ENCODE results near the gene ARFGAP2.
"Not testable (repeated sequence)": the region's sequence is repeated elsewhere in the genome, so short reads cannot be mapped to it uniquely, and the experiment has no call there.

The ARFGAP2 gene

DNA sequence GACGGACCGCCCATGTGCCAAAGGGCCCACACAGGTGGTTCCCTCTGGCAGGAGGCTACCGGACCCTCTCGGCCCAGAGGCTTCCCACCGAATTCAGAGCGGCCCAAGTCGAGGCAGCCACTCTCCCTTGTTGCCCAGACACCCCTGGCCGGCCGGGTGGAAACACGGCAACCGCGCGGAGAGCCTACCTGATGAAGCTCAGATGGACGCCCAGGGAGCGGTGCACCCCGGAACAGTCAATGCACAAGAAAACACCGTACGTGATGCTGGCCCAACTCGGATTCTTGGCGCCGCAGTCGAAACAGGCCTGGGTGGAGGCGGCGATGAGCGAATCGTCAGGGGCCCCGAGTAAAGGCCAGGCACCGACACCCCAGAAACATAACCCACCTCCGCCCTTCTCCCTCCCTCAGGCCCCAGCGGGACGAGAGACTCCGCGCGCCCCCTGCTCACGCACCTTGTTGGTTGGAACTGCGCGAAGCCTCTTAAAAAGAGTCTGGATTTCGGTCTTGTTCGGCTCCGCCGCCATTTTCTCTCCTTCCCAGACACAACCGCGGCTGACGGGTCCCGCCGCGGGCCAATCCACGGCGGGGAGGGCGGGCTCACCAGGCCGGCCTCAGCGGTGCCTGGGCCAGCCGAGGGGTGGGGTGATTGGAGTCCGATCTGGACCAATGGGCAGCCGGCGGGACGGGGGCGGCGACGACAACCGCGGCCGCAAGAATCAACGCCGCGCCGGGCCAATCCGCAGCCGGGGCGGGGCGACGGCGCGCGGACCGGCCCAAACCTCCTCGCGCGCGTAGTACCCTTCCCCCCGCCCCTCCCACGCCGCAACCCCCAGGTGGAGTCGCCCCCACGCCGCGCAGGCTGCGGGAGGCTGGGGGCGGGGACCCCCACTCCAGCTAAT, at the start of gene ARFGAP2:
Gene ARFGAP2 (minus strand): TSS at position 552 of the 901 bp plus-strand sequence. CDS start 26 bp downstream, at position 526.
- in situ Hi-C loops (cut with MboI; ENCODE audit: low sequenced_read_pairs), result no loop called here

DNA sequence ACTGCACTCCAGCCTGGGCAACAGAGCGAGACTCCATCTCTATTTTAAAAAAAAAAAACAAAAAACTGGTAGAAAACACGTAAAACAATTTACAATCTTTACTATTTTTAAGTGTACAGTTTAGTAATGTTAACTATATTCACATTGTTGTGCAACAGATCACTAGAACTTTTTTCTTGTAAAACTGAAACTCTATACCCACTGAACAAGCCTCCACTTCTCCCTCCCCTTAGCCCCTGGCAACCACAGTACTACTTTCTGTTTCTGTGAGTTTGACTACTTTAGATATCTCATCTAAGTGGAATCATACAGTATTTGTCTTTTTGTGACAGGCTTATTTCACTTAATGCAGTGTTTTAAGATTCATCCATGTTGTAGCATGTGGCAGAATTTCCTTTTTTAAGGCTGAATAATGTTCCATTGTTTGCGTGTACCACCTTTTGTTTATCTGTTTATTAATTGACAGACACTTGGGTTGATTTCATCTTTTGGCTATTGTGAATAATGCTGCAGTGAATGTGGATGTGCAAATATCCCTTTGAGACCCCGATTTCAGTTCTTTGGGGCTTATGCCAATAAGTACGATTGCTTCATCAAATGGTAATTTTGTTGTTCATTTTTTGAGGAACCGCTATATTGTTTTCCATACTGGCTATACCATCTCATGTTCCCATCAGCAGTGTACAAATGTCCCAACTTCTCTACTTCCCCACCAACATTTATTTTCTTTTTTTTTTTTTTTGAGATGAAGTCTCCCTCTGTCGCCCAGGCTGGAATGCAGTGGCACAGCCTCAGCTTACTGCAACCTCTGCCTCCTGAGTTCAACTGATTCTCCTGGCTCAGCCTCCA, 49.1 kb upstream of the ARFGAP2 start:
- in situ Hi-C loops (cut with MboI; ENCODE audit: low sequenced_read_pairs), result no loop called here

DNA sequence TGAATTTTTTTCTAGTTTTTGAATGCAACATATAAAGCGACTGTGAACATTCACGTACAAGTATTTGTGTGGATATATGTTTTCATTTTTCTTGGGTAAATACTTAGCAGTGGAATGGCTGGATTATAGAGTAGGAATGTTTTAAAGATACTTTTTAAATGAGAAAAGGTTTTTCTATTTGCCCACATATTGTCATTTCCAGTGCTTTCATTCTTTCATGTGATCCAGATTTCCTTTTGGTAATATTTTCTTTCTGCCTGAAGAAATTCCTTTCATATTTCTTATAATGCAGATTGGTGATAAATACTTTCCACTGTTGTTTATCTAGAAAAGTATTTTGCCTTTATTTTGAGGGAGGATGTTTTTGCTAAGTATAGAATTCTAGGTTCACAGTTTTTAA, 46.0 kb upstream of the ARFGAP2 start:
- in situ Hi-C loops (cut with MboI; ENCODE audit: low sequenced_read_pairs), result no loop called here

DNA sequence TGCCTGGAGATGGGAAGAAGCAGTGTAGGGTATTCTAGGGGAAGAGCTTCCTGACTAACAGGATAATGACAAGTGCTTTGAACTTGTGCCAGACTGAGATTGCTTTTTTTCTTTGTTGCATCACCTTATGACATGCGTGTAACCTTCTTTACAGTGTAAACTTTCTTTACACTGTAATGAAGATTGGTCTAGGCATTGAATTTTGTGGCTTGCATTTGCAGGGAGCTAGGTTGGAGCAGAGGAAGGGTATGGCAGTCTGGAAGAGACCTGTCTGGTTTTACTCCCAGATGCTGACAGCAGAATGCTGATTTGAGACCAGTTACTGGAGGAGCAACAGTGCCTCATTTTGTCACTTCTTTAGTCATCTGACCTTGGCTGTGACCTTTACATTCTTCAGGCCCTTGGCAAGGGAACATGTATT, 43.7 kb upstream of the ARFGAP2 start:
- in situ Hi-C loops (cut with MboI; ENCODE audit: low sequenced_read_pairs), result no loop called here

DNA sequence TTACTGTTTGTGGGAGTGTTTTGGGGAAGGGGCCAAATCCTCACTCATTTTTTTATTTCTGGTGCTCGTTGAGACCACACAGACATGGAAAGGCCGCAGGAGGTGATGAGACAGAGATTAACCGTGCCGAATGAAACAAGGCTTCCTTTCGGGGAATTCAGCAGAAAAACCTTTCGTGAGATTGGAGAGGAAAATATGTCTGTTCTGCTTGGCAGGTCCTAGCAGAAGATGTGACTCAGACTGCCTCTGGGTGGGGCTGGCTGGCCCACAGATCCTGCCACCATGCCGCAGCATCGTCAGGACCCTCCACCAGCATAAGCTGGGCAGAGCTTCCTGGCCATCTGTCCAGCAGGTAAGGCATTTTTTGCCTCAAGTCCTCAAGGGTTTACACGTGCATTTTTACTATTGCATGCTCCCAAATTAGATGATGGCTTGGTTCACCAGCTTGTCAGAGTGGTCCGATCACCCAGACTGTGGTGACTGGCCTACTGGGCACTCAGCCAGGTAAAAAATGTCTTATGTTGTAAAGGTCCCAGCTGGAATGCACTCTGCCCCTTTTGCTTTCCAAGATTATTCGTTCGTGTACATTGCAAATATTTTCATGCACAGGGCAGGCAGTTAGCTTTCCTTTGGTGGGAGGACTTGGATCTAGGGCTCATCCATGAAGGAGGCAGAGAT, 39.6 kb upstream of the ARFGAP2 start:
- in situ Hi-C loops (cut with MboI; ENCODE audit: low sequenced_read_pairs), result no loop called here

DNA sequence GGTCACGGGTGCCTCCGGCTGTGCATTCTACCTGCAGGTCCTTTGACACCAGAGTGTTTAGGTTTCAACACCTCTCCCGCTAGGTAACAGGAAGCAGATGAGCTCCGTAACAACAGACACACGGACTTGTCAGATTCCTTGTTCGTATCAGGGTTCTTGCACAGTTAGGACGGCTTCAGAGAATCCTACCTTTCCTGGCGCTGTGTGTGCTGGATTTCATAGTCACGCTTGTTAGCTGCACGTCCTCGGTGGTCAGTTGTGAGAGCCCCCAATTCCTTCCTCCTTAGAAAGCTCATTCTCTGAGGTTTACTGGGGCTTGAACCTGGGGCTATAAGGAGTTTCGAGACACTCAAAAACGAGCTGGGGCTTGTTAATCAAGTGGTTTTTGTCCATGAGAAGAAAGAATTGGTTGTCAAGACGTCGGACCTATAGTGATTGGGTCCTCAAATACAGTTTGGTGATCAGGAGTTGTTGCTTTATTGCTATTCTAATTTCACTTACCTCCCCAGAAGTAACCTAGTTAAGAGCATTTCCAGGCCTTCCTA, 38.8 kb upstream of the ARFGAP2 start:
- in situ Hi-C loops (cut with MboI; ENCODE audit: low sequenced_read_pairs), result no loop called here

DNA sequence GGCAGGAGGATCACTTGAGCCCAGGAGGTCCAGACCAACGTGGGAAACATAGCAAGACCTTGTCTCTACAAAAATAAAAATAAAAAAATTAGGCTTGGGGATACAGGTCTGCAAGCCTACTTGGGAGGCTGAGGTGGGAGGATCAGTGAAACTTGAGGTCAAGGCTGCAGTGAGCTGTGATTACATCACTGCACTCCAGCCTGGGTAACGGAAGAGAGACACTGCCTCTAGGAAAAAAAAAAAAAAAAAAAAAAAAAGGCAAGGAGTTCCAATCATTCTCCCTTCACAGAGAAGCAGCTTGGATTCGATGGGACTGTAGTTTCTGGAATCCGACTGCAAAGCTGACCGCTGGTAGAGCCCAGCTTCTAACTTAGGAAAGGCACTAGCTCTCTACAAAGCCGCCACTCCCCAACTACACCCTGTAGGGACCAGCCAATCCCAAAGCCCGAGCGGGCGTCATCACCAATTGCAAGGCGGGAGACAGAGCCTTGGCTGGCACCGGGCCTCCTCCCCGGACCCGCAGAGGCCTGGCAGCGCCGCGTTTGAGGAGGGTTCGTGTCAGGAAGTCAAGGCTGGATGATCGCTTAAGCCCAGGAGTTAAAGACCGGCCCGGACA, 37.4 kb upstream of the ARFGAP2 start:
- in situ Hi-C loops (cut with MboI; ENCODE audit: low sequenced_read_pairs), result no loop called here

DNA sequence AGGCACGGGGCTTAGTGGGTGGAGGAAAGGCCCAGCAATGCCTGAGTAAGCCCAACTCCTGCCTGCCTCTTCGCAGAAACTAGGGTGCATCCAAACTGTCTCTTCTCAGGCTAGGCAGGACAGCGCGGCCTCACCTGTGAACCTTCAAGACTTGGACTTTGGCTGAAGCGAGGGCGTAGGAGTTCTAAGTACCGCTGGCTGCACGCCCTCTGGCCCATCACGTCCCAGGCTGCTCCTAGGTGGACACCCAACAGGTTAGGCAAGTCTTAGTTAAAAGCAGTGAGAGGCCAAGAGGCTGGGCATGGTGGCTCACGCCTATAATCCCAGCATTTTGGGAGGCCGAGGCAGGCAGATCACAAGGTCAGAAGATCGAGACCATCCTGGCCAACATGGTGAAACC, 36.3 kb upstream of the ARFGAP2 start:
- in situ Hi-C loops (cut with MboI; ENCODE audit: low sequenced_read_pairs), result no loop called here

DNA sequence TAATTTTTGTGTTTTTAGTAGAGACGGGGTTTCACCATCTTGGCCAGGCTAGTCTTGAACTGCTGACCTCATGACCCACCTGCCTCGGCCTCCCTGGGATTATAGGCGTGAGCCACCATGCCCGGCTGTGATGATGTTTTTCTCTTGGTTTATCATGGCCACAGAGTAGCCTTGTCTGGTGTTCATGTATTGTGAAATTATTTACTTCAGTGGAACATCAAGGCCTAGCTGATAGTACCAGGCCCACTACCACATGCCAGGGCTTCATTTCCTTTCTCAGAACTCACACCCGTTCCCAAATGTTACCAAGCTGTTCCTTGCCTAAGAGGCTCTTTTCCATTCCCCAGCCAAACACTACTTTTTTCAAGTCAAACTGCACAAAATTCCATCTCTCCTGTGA, 31.9 kb upstream of the ARFGAP2 start:
- in situ Hi-C loops (cut with MboI; ENCODE audit: low sequenced_read_pairs), result no loop called here

DNA sequence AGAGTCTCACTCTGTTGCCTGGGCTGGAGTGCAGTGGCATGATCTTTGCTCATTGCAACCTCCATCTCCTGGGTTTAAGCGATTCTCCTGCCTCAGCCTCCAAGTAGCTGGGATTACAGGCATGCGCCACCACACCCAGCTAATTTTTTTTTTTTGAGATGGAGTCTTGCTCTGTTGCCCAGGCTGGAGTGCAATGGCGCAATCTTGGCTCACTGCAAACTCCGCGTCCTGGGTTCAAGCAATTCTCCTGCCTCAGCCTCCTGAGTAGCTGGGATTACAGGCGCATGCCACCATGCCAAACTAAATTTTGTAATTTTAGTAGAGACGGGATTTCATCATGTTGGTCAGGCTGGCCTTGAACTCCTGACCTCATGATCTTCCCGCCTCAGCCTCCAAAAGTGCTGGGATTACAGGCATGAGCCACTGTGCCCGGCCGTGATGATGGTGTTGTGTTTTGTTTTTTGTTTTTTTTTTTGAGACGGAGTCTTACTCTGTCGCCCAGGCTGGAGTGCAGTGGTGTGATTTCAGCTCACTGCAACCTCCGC, 31.4 kb upstream of the ARFGAP2 start:
- in situ Hi-C loops (cut with MboI; ENCODE audit: low sequenced_read_pairs), result not testable (repeated sequence)

DNA sequence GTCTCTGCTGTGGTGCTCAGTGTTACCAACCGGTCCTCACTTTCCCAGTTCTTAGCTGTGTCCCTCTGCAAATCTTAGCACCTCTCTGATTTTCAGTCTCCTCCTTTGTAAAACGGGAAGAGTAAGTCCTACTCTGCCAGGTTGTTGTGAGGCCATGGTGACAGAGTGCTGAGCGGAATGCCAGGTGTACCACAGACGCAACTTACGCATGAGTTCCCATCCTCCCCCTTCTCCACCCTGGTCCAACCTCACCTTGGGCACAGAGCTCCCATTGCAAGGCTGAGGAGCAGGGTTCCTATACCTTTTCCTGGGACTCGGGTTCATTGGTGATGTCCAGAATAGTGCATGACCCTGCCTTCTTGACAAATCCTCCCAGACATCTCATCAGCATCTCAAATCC, 30.8 kb upstream of the ARFGAP2 start:
- in situ Hi-C loops (cut with MboI; ENCODE audit: low sequenced_read_pairs), result no loop called here

DNA sequence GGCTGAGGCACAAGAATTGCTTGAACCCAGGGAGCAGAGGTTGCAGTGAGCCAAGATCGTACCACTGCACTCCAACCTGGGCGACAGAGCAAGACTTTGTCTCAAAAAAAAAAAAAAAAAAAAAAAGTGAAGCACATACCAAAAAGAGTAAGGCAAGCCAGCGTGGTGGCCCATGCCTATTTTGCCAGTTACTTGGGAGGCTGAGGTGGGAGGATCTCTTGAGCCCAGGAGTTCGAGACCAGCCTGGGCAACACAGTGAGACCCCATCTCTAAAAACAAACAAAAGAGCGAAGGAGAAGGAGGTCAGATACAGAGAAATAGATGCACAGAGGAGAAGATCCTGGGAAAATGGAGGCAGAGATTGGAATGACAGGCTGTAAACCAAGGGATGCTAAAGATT, 29.9 kb upstream of the ARFGAP2 start:
- in situ Hi-C loops (cut with MboI; ENCODE audit: low sequenced_read_pairs), result not testable (repeated sequence)

DNA sequence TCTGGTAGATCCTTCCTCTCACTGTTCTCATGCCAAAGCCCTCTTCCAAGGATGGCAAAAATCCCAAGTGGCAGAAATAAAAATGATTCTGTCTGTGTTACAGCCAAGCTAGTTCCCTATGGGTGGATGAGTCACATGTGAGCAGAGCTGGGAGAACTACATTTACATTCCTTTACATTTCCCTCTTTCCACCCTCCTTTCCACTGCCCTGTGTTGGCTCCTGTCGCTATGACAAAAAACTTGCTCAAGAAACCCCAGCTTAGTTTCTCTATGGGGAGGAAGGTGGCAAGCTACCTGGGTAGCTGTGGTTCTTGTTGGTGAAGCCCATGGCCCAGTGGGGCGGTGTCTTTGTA, 27.9 kb upstream of the ARFGAP2 start:
- in situ Hi-C loops (cut with MboI; ENCODE audit: low sequenced_read_pairs), result no loop called here

DNA sequence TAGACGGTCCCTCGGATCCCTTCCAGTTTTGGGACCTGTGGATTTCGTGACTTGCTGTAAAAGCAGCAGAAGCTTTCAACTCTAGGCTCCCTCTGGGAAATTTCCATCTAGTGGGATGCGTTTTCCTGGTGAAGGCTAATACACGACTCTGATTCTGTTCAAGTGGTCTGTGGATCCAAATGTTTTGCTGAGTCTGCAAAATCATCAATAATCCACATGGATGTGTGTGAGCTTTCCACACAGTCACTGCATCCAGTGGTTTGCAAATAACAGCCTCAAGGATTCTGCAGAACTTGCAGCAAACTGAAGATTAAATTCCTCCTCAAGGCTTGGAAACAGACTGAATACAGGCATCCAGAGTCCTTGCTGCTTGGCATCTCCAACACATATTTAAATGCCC, 25.9 kb upstream of the ARFGAP2 start:
- in situ Hi-C loops (cut with MboI; ENCODE audit: low sequenced_read_pairs), result no loop called here

DNA sequence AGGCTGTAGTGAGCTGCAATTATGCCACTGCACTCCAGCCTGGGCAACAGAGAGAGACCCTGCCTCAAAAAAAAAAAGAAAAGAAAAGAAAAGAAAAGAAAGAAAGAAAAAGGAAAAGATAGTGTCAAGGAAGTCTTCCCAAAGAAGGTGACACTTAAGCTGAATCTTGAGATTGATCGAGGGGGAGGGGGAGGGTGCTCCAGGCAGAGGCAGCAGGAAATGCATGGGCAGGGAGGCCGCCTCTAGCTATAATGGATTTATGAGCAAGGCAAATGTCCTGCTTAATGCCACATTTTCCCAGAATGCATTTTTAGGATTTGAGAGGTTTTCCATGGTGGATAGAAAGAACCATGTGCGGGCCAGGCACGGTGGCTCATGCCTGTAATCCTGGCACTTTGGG, 24.3 kb upstream of the ARFGAP2 start:
- in situ Hi-C loops (cut with MboI; ENCODE audit: low sequenced_read_pairs), result no loop called here

DNA sequence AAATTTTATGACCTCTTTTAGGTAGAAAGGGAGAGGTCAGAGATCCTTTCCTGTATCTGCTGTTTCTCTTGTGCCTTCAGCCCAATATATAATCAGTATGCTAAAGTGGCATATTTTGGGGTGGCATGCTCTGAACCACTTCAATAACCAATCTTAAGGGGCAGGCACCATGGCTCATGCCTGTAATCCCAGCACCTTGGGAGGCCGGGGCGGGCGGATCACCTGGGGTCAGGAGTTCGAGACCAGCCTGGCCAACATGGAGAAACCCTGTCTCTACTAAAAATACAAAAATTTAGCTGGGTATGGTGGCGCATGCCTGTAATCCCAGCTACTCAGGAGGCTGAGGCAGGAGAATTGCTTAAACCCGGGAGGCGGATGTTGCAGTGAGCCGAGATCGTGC, 21.5 kb upstream of the ARFGAP2 start:
- in situ Hi-C loops (cut with MboI; ENCODE audit: low sequenced_read_pairs), result not testable (repeated sequence)

DNA sequence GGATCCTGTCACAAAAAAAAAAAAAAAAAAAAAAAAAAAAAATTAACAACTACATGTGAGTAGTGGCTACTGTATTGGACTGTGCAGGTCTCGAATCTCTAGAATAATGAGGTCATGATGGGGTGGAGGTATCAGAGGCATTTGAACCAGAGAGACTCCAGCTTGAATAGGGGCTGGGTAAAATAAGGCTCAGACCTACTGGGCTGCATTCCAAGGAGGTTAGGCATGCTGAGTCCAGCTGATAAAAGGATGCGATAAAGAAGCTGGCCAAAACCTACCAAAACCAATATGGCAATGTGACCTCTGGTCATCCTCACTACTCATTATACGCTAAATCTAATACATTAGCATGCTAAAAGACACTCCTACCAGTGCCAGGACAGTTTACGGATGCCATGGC, 15.4 kb upstream of the ARFGAP2 start:
- in situ Hi-C loops (cut with MboI; ENCODE audit: low sequenced_read_pairs), result no loop called here

DNA sequence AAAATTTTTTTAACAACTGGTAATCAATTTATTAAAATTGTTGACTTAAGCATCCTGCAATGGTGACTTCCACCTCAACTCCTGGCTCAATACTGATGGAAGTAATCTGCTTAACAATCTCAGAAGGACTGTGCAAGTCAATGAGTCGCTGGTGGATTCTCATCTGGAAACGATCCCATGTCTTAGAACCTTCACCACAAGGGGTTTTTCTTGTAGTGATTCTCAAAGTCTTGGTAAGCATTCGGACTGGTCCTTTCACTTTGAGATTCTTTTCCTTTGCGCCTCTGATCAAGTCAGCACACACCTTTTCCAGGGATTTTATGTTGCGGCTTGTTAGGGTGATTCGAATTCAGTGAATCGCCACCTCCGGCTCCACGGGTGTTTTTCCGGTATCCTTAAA, 14.5 kb upstream of the ARFGAP2 start:
- in situ Hi-C loops (cut with MboI; ENCODE audit: low sequenced_read_pairs), result not testable (repeated sequence)

DNA sequence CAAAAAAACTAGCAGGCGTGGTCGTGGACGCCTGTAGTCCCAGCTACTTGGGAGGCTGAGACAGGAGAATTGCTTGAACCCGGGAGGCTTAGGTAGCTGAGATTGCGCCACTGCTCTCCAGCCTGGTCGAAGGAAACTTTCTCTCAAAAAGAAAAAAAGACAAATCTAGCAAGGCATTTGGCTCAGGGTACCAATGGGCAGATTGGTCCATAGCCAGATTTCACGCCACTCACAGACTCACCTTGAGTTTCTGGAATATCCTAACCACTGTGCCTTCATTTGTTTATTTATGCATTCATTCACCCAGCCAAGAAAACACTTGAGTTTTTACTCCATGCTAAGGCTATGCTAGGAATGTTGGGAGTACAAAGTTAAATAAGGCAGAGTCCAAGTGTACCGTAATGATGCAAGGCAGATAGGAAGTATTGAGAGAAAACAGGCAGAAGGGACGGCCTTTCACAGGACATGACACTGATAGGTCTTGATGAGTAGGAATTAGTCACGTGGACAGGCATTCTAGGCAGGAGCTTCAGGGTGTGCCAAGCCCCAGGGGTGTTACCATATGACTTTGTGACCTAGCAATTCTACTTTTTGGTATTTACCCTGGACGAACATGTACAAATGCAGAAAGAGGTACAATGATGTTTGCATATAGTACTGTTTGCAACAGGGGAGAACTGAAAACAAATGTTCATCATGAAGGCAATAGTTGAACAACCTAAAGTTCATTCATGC, 12.6 kb upstream of the ARFGAP2 start:
- in situ Hi-C loops (cut with MboI; ENCODE audit: low sequenced_read_pairs), result no loop called here

DNA sequence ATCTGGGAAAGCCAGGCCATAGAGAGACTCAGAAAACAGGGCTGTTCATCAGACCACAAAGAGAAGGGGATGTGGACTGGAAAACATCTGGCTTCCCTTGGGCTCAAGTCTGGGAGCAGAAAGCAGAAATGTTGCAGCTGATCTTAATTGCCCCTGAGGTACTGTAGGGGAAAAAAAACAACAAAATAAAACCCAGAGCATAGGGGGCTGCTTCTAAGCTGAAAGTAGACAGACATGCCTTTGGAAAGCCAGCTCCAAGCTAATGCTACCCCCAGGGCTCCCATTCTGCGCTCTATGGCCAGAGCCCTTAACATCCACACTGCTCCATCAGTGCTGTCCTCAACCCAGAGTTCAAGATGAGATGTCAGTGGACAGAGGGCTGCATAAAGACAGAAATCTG, 11.6 kb upstream of the ARFGAP2 start:
- in situ Hi-C loops (cut with MboI; ENCODE audit: low sequenced_read_pairs), result no loop called here
